NB4 (cell line): Measurements from ENCODE around the gene LRRC8B.

Experiments used
- POLR2A ChIP-seq: IDR thresholded peaks from 2 replicates; pipeline ENCODE4 v1.6.1; 2011; ENCODE audit warnings: mild to moderate bottlenecking; ENCODE audit not compliant: insufficient read length; ENCODE audit errors: extremely low read depth
- TF ChIP-seq, protein P1 (sequence below): IDR thresholded peaks from one replicate; pipeline ENCODE4 v1.5.1; 2012; ENCODE audit warnings: low read depth, low read length
- TF ChIP-seq, protein P2 (sequence below): IDR thresholded peaks from 2 replicates; pipeline ENCODE4 v1.6.1; 2011; ENCODE audit warnings: low read depth, low read length

DNA sequence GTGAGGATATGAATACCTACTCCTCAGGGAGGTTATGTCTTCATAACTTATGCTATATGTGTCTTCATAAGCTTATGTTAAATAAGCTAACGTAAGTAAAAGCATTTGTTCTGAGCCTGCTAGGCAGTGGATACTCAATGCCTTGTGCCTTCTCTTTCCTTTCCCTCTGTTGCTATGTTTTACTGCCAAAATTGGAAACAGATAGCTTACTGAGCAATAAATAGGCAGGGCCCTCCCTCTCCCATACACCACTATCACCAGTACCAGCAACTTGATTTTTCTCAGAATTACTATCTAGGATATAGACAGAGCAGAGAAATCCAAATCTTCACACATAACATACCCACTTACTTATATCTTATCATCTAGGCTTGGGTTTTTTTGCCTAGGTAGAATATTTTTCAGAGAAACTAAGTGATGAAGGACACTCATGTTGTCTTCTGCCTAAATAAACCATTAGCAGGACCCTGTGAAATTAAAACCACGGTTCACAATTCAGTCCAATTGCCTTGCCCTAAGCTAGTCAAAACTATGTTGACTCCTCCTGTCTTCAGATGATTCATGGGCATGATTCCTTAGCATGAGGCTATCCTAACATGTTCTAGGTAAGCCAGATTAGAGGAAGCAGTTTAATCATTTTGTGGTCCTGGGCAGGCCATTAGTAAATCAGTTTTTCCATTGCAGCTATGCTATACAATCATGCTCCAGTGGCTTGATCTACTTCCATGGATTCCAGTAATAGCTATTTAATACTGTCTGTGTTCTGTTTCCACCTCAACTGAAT lies 92.4 kb downstream of the LRRC8B start:
- TF ChIP-seq, protein P1, sequence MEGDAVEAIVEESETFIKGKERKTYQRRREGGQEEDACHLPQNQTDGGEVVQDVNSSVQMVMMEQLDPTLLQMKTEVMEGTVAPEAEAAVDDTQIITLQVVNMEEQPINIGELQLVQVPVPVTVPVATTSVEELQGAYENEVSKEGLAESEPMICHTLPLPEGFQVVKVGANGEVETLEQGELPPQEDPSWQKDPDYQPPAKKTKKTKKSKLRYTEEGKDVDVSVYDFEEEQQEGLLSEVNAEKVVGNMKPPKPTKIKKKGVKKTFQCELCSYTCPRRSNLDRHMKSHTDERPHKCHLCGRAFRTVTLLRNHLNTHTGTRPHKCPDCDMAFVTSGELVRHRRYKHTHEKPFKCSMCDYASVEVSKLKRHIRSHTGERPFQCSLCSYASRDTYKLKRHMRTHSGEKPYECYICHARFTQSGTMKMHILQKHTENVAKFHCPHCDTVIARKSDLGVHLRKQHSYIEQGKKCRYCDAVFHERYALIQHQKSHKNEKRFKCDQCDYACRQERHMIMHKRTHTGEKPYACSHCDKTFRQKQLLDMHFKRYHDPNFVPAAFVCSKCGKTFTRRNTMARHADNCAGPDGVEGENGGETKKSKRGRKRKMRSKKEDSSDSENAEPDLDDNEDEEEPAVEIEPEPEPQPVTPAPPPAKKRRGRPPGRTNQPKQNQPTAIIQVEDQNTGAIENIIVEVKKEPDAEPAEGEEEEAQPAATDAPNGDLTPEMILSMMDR = no peak
- TF ChIP-seq, protein P2, sequence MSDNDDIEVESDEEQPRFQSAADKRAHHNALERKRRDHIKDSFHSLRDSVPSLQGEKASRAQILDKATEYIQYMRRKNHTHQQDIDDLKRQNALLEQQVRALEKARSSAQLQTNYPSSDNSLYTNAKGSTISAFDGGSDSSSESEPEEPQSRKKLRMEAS = no peak
- no peak for TF ChIP-seq POLR2A
